HUDEP-2 (cell line): Measurements from ENCODE around the gene KRTAP12-2.

Experiments
- DNase-seq, 76 experiments: peaks; one replicate each; lab custom pipeline; 2025; ENCODE audit not compliant: unreplicated experiment in 76 of 76; lab: John Stamatoyannopoulos, UW

KRTAP12-2 gene

GRCh38 chr21:44666401-44667320 lies at the start of gene KRTAP12-2:
Gene KRTAP12-2 (minus strand): TSS chr21:44666927. CDS start chr21:44666886, 41 bp downstream.
- no peak for DNase-seq

GRCh38 chr21:44714905-44715304 lies 48.2 kb upstream of the KRTAP12-2 start:
- DNase-seq = no peak

GRCh38 chr21:44713846-44714245 lies 47.1 kb upstream of the KRTAP12-2 start:
- DNase-seq = no peak

GRCh38 chr21:44713130-44713529 lies 46.4 kb upstream of the KRTAP12-2 start:
- DNase-seq = no peak

- DNase-seq = no peak
These were observed 45.7 kb upstream of the KRTAP12-2 start for GRCh38 chr21:44712203-44713028.

GRCh38 chr21:44711327-44712202 lies 44.8 kb upstream of the KRTAP12-2 start, which contains the start of gene TSPEAR:
Gene TSPEAR (minus strand): TSS chr21:44711572. CDS start chr21:44711514, 58 bp downstream.
- DNase-seq = no peak

- no peak for DNase-seq
These were observed 44.1 kb upstream of the KRTAP12-2 start for GRCh38 chr21:44710756-44711326.

GRCh38 chr21:44710294-44710665 lies 43.6 kb upstream of the KRTAP12-2 start:
- no peak for DNase-seq

GRCh38 chr21:44709426-44710293 lies 42.9 kb upstream of the KRTAP12-2 start:
- no peak for DNase-seq

- no peak for DNase-seq
These were observed 42.2 kb upstream of the KRTAP12-2 start for GRCh38 chr21:44708866-44709425.

- no peak for DNase-seq
These were observed 41.6 kb upstream of the KRTAP12-2 start for GRCh38 chr21:44708213-44708865.

- no peak for DNase-seq
These were observed 40.2 kb upstream of the KRTAP12-2 start for GRCh38 chr21:44706706-44707581.

- no peak for DNase-seq
These were observed 39.4 kb upstream of the KRTAP12-2 start for GRCh38 chr21:44706026-44706705.

GRCh38 chr21:44704636-44705001 lies 37.9 kb upstream of the KRTAP12-2 start:
- no peak for DNase-seq

GRCh38 chr21:44703731-44704635 lies 37.3 kb upstream of the KRTAP12-2 start:
- DNase-seq = no peak
